Measurements from ENCODE around the gene TAS2R41.

GRCh38 chr7:143487061-143487460, 9.4 kb downstream of the TAS2R41 start:
- no peak for TF ChIP-seq FOSL2 (IDR thresholded peaks at IDR 0.05)
- no peak for TF ChIP-seq FOSL2 (CRISPR knock-in tag; IDR thresholded peaks at IDR 0.05)
- no peak for TF ChIP-seq JUN (IDR thresholded peaks at IDR 0.05)
- no peak for TF ChIP-seq POLR2A (IDR thresholded peaks at IDR 0.05; ENCODE audit: low read length)
